22Rv1 (cell line): Measurements from ENCODE around the gene INSYN2B.

ENCODE experiments used
- ZFX ChIP-seq: fragments of 450-650 bp; IDR thresholded peaks from 2 replicates; pipeline ENCODE4 v1.6.1; 2017; ENCODE audit warnings: antibody characterized with exemption, borderline replicate concordance
- TF ChIP-seq, protein P1 (sequence below): fragments of 450-650 bp; IDR thresholded peaks from 2 replicates; pipeline ENCODE4 v1.5.1; 2017; ENCODE audit warnings: mild to moderate bottlenecking

DNA sequence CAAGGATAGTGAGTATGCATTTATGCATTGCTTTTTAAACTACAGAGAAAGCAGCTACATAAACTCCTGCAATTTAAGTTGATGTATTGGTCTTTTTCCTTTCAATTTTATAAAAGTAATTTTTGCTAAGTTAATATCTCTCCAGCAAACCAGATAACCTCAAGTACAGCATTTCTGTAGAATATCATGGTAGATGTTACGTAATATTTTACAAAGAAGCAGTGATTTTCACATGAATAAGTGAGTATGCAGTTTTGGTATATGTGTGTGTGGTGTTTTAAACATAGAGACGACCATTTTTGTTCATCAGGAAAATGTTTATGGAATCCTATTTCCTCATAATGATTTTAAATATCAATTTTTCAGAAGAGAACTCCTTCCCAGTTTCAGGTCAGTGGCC, 118.9 kb downstream of the INSYN2B start:
- TF ChIP-seq, protein P1, sequence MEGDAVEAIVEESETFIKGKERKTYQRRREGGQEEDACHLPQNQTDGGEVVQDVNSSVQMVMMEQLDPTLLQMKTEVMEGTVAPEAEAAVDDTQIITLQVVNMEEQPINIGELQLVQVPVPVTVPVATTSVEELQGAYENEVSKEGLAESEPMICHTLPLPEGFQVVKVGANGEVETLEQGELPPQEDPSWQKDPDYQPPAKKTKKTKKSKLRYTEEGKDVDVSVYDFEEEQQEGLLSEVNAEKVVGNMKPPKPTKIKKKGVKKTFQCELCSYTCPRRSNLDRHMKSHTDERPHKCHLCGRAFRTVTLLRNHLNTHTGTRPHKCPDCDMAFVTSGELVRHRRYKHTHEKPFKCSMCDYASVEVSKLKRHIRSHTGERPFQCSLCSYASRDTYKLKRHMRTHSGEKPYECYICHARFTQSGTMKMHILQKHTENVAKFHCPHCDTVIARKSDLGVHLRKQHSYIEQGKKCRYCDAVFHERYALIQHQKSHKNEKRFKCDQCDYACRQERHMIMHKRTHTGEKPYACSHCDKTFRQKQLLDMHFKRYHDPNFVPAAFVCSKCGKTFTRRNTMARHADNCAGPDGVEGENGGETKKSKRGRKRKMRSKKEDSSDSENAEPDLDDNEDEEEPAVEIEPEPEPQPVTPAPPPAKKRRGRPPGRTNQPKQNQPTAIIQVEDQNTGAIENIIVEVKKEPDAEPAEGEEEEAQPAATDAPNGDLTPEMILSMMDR = no peak
- TF ChIP-seq ZFX = no peak
